ENCODE measurements around the gene BLM. TPM values are rescaled to one million over a fixed set of nuclear protein-coding genes. Genes with fewer than 3 reads are reported as not detected.
"Not testable (repeated sequence)": the region's sequence is repeated elsewhere in the genome, so short reads cannot be mapped to it uniquely, and the experiment has no call there.

The BLM gene
- total and polyA plus RNA-seq, 2 of the 8 experiments (the other 6 are each of a cell fraction or from before 2014, with no cell fraction given), result 15.2 to 46.7 TPM

DNA sequence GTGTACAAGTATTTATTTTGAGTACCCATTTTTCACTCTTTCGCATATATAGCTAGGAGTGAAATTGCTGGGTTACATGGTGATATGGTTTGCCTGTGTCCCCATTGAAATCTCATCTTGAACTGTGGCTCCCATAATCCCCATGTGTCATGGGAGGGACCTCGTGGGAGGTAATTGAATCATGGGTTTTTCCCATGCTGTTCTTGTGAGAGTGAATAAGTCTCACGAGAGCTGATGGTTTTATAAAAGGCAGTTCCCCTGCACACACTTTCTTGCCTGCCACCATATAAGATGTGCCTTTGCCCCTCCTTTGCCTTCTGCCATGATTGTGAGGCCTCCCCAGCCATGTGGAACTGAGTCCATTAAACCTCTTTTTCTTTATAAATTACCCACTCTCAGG, 23.4 kb downstream of the BLM start:
- peaks cover 0 to 64% of the 10 kb centered on the region in 2 experiments; a peak in 2 of 4 replicates for H3K79me2 ChIP-seq (ENCODE audit: control insufficient read depth in 1 of 2, insufficient read depth in 2 of 2, low read length in 2 of 2)
- DNase-seq (ENCODE audit: low read depth in 1 of 2, low spot score in 2 of 2); H2BK15ac ChIP-seq (ENCODE audit: low read length); H2AFZ ChIP-seq (ENCODE audit: low read length); H4K91ac ChIP-seq (replicated peaks; ENCODE audit: insufficient read length, low read length); H2BK12ac ChIP-seq (ENCODE audit: low read depth, low read length); H3K56ac ChIP-seq (replicated peaks; ENCODE audit: insufficient read length, low read depth, low read length); H3K23me2 ChIP-seq (ENCODE audit: low read depth, low read length); H2AK5ac ChIP-seq (ENCODE audit: low read depth, low read length); H3K4me2 ChIP-seq (ENCODE audit: insufficient read depth in 1 of 2, low read depth in 2 of 2, low read length in 2 of 2); H3K18ac ChIP-seq (ENCODE audit: extremely low read depth, low read length); H4K8ac ChIP-seq (ENCODE audit: extremely low read depth, insufficient read depth, low read length); H3K4me1 ChIP-seq (replicated peaks in 1 of 4; ENCODE audit: control insufficient read depth in 3 of 4, insufficient read depth in 4 of 4, low read length in 3 of 4); FAIRE-seq; H3K4ac ChIP-seq (replicated peaks; ENCODE audit: insufficient read length, low read depth, low read length); H3K4me3 ChIP-seq (ENCODE audit: extremely low read depth in 1 of 4, insufficient read depth in 2 of 4, low read depth in 3 of 4, low read length in 4 of 4); H3K9ac ChIP-seq (replicated peaks in 1 of 4; ENCODE audit: extremely low read depth in 1 of 4, low read depth in 3 of 4, low read length in 3 of 4); H2BK120ac ChIP-seq (replicated peaks; ENCODE audit: low read depth, low read length); H3K23ac ChIP-seq (ENCODE audit: insufficient read length); H3K36me3 ChIP-seq (ENCODE audit: control insufficient read depth in 2 of 4, insufficient read depth in 4 of 4, low read length in 3 of 4); H3K9me3 ChIP-seq (ENCODE audit: insufficient read depth in 2 of 2, low read depth in 1 of 2, low read length in 1 of 2); H3K27ac ChIP-seq (ENCODE audit: low read depth, low read length); H4K5ac ChIP-seq (ENCODE audit: insufficient read length, low read depth, low read length); H2BK20ac ChIP-seq (ENCODE audit: low read length); POLR2A ChIA-PET (ENCODE audit: partially characterized antibody); H3K79me1 ChIP-seq (ENCODE audit: low read depth, low read length); H2BK5ac ChIP-seq (ENCODE audit: low read depth, low read length); H4K20me1 ChIP-seq (replicated peaks in 1 of 2; ENCODE audit: control insufficient read depth in 1 of 2, insufficient read depth in 2 of 2, low read length in 2 of 2); H3K14ac ChIP-seq (ENCODE audit: insufficient read length); H3K27me3 ChIP-seq (replicated peaks in 1 of 4; ENCODE audit: control insufficient read depth in 3 of 4, extremely low read depth in 1 of 4, insufficient read depth in 3 of 4, low read length in 3 of 4): not testable (repeated sequence)
- WGBS, 2 experiments (ENCODE audit: extremely low coverage in 1 of 2, insufficient coverage in 1 of 2, insufficient read length in 1 of 2, insufficient replicate concordance in 2 of 2, low coverage in 1 of 2, low lambda C conversion rate in 2 of 2, missing lambda C conversion rate in 1 of 2), result 83% methylated on average over 3 of the region's 3 CpGs; no CpG with 5 or more reads in 1 of the 2 experiments
- CTCF ChIA-PET (ENCODE audit: partially characterized antibody), result interaction anchor here (1.6 to 3.5 kb wide), 2 partner anchors 23 to 145 kb away, joined by 4 to 9 read pairs; partner anchors contain the start of gene BLM

Measured in H1 (cell line).